ENCODE data around the gene FHIT. TPM values are rescaled to one million over a fixed set of nuclear protein-coding genes. Genes with fewer than 3 reads are reported as not detected.

Gene FHIT
- total RNA-seq, 1 donor from 2014 or later: 22.6 TPM

DNA sequence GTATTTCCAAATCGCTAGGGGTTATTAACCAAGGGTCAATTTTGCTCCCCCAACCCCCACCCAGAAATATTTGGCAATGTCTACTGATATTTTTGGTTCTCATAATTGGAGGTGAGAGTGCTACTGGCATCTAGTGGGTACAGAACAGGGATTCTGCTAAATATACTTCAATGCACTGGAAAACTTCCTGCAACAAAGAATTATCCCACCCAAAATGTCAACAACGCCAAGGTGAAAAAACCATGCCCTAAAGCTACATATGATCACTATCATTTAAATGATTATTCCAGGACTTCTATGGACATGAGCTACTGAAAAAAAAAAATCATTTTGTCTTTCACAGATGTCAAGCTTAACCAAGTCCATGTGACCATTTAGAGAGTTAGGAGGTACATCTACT is 867.9 kb downstream of the FHIT start:
- Mint-ChIP-seq H3K27me3 (ENCODE audit: insufficient read depth) (no peaks in the 10 kb centered on the region), H3K27ac (no peak overlapping the region), H3K4me3 (no peak overlapping the region), H3K36me3 (ENCODE audit: low read depth) (peaks cover 1% of the 10 kb centered on the region), H3K9me3 (no peaks in the 10 kb centered on the region), H3K4me1 (ENCODE audit: low read depth) (no peaks in the 10 kb centered on the region)
- no peak for DNase-seq (ENCODE audit: low spot score)
- intact Hi-C loops (cut with micrococcal nuclease): no loop called here

DNA sequence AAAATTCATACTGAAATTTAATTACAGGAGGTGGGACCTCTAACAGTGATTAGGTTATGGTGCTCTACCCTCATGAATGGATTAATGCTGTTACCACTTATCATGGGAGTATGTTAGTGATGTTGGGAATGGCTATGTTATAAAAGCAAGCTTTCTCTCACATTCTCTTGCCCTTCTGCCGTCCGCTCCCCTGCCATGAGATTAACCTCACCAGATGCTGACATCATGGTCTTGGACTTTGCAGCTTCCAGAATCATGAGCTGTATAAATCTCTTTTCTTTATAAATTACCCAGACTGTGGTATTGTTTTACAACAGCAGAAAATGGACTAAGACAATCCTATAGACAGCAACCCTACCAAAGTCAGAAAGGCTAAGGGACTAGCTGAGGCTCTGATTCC is 884.8 kb downstream of the FHIT start:
- peaks cover 27% of the 10 kb centered on the region for H3K4me1 Mint-ChIP-seq (ENCODE audit: low read depth)
- H3K4me3 Mint-ChIP-seq: no peak overlapping the region
- intact Hi-C loops (cut with micrococcal nuclease): loop anchor here (5.0 kb wide), 1 partner anchor 979 kb away; no protein-coding TSS in a partner anchor
- H3K36me3 Mint-ChIP-seq (ENCODE audit: low read depth): peaks cover 4% of the 10 kb centered on the region
- DNase-seq (ENCODE audit: low spot score): no peak
- no peak overlapping the region for H3K27ac Mint-ChIP-seq
- no peaks in the 10 kb centered on the region for H3K27me3 Mint-ChIP-seq (ENCODE audit: insufficient read depth)
- H3K9me3 Mint-ChIP-seq: peaks cover 12% of the 10 kb centered on the region

DNA sequence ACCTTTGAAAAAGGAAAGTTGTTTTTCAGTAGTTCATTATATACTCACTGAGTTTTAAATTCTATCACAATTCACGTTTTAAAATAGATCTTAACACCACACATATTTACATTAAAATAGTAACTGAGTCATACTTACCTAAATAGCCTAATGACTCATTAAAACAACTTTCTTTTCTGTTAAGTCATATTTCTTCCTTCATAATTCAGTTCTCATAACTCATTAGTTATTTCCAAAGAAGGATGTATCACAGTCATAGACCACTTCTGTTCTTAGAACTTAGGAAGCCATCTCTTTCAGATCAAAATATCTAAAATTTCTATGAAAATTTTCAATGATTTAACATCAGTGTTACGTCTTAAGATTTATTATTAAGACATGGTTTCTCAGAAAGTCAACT is 885.9 kb downstream of the FHIT start:
- intact Hi-C loops (cut with micrococcal nuclease): loop anchor here (1.0 to 5.0 kb wide), 5 partner anchors 173 to 978 kb away; partner anchors contain the start of gene FHIT
- H3K27ac Mint-ChIP-seq: peak overlapping the region; percentile 46
- H3K4me1 Mint-ChIP-seq (ENCODE audit: low read depth): peaks cover 27% of the 10 kb centered on the region
- H3K4me3 Mint-ChIP-seq: no peak overlapping the region
- H3K9me3 Mint-ChIP-seq: peaks cover 21% of the 10 kb centered on the region
- DNase-seq (ENCODE audit: low spot score): no peak
- no peaks in the 10 kb centered on the region for H3K27me3 Mint-ChIP-seq (ENCODE audit: insufficient read depth)
- H3K36me3 Mint-ChIP-seq (ENCODE audit: low read depth): peaks cover 6% of the 10 kb centered on the region

DNA sequence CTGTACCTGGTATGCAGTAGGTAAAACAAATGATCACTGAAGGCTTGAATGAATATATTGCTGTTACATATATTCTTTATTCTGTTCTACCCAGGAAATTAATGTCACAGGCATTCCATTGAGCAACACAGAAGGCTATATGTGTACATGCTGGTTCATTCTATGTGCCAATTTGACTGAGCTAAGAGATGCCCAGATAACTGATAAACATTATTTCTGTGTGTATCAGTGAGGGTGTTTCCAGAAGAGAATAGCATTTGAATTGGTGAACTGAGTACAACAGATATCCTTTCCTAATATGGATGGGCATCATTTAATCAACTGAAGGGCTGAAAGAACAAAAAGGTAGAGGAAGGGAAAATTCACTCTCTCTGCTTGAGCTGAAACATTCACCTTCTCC is 886.8 kb downstream of the FHIT start:
- no peak overlapping the region for H3K4me3 Mint-ChIP-seq
- H3K4me1 Mint-ChIP-seq (ENCODE audit: low read depth): peaks cover 27% of the 10 kb centered on the region
- no peaks in the 10 kb centered on the region for H3K27me3 Mint-ChIP-seq (ENCODE audit: insufficient read depth)
- H3K36me3 Mint-ChIP-seq (ENCODE audit: low read depth): peaks cover 6% of the 10 kb centered on the region
- DNase-seq (ENCODE audit: low spot score): no peak
- peaks cover 19% of the 10 kb centered on the region for H3K9me3 Mint-ChIP-seq
- H3K27ac Mint-ChIP-seq: no peak overlapping the region
- intact Hi-C loops (cut with micrococcal nuclease): no loop called here

DNA sequence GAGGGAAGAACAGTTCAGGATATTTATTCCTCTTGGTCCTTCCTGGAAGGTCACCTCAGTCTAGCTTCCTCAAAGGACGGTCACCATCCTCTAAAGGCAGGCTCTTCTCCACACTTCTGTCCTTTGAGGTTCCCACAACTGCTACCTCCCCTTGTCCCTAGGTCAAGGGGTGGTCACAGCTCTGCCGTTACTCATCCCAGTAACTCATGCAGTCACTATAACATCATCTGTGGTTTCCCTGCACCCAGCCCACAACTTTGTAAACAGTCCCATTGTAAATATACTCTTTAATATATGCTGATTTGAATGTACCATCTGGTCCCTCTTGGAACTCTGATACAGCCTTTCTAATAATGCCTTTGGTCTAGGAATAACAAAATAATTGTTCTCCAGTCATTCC is 887.4 kb downstream of the FHIT start:
- H3K27me3 Mint-ChIP-seq (ENCODE audit: insufficient read depth): no peaks in the 10 kb centered on the region

DNA sequence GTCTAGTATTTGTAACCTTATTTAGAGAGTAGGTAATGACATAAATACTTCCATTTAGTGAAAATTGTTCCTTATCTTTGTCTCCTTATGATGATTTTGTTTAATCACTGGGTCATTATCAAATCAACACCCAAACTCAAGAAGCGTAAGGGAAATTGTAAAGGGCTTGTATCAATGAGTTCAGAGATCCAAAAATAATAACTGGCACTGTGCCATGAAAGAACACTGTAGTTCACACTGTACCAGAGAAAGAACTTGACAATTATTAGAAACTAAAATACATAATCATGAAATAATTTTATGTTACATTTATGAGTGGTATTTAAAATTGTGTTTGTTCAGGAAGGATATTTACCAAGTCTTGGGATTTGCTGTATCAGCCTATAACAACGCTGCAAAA is 895.4 kb downstream of the FHIT start:
- Mint-ChIP-seq H3K36me3 (ENCODE audit: low read depth) (peaks cover 5% of the 10 kb centered on the region), H3K9me3 (peaks cover 8% of the 10 kb centered on the region), H3K4me1 (ENCODE audit: low read depth) (no peaks in the 10 kb centered on the region), H3K4me3 (no peak overlapping the region), H3K27ac (no peak overlapping the region), H3K27me3 (ENCODE audit: insufficient read depth) (no peaks in the 10 kb centered on the region)
- DNase-seq (ENCODE audit: low spot score): no peak
- intact Hi-C loops (cut with micrococcal nuclease): no loop called here

More for the DNA sequence above, 887.4 kb downstream of the FHIT start:
- peak overlapping the region; percentile 11 for H3K27ac Mint-ChIP-seq
- peaks cover 7% of the 10 kb centered on the region for H3K36me3 Mint-ChIP-seq (ENCODE audit: low read depth)
- DNase-seq (ENCODE audit: low spot score): no peak
- intact Hi-C loops (cut with micrococcal nuclease): no loop called here
- no peak overlapping the region for H3K4me3 Mint-ChIP-seq
- peaks cover 27% of the 10 kb centered on the region for H3K4me1 Mint-ChIP-seq (ENCODE audit: low read depth)
- H3K9me3 Mint-ChIP-seq: peaks cover 18% of the 10 kb centered on the region

DNA sequence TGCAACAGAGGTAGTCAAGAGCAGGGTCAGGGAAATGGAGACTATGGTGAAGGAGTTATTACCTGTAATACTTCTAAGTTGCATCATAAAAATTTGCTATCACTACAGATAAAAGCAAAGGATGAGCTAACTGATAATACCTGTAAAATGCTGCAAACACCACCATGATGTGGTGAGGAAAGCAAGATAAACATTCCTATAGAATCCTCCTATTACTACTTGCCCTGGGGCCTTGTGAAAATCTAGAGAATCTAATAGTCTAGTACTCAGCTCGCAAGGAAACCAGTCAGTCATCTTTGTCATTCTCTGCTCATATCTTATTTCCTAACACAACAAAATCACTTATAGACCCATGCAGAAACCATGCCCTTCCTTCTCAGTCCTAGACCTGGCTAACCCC is 899.8 kb downstream of the FHIT start:
- H3K27me3 Mint-ChIP-seq (ENCODE audit: insufficient read depth): no peaks in the 10 kb centered on the region
- no peak for DNase-seq (ENCODE audit: low spot score)
- H3K27ac Mint-ChIP-seq: no peak overlapping the region
- peaks cover 4% of the 10 kb centered on the region for H3K36me3 Mint-ChIP-seq (ENCODE audit: low read depth)
- no peak overlapping the region for H3K4me3 Mint-ChIP-seq
- intact Hi-C loops (cut with micrococcal nuclease): no loop called here
- H3K4me1 Mint-ChIP-seq (ENCODE audit: low read depth): no peaks in the 10 kb centered on the region
- H3K9me3 Mint-ChIP-seq: peaks cover 15% of the 10 kb centered on the region

DNA sequence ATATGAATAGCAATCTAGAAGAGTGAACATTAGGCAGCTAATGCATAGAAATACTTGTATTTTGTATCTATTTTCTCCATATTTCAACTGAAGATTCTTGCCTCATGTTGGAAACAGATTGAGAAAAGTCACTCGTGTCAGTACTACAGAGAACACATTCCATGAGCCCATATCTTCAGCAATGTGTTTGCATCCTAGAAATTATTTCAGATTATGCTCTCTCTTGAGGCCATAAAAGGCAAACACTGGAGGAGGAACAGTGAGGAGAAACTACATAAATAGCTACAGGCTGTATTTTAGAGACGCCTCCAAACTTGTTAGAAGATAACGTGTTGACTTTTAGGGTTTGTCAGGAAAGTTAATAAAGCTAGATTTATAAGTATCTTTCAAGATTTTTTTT is 906.9 kb downstream of the FHIT start:
- Mint-ChIP-seq H3K36me3 (ENCODE audit: low read depth) (peaks cover 7% of the 10 kb centered on the region), H3K9me3 (peaks cover 16% of the 10 kb centered on the region), H3K27ac (no peak overlapping the region), H3K27me3 (ENCODE audit: insufficient read depth) (no peaks in the 10 kb centered on the region), H3K4me3 (no peak overlapping the region), H3K4me1 (ENCODE audit: low read depth) (no peaks in the 10 kb centered on the region)
- no peak for DNase-seq (ENCODE audit: low spot score)
- intact Hi-C loops (cut with micrococcal nuclease): no loop called here

DNA sequence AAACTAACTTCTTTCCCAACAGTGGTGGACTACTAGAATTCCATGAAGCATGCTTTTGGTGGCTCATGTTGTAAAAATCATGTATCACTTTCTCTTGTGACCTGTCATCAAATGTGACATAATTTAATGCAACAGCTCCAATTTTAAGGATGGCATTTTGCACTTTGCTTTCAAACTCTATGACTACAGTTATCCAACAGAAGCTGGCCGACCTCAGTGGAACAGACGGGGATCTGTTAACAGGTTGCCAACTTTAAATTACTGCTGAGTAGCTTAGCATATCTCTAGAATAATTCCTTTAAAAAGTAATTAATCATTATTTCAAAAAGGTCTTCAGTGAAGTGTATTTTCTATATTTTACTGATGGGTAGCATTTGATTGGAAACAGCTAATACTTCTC is 907.4 kb downstream of the FHIT start:
- Mint-ChIP-seq H3K36me3 (ENCODE audit: low read depth) (peaks cover 7% of the 10 kb centered on the region), H3K27me3 (ENCODE audit: insufficient read depth) (no peaks in the 10 kb centered on the region), H3K9me3 (peaks cover 16% of the 10 kb centered on the region), H3K27ac (no peak overlapping the region), H3K4me1 (ENCODE audit: low read depth) (no peaks in the 10 kb centered on the region), H3K4me3 (no peak overlapping the region)
- intact Hi-C loops (cut with micrococcal nuclease): no loop called here
- DNase-seq (ENCODE audit: low spot score): no peak

DNA sequence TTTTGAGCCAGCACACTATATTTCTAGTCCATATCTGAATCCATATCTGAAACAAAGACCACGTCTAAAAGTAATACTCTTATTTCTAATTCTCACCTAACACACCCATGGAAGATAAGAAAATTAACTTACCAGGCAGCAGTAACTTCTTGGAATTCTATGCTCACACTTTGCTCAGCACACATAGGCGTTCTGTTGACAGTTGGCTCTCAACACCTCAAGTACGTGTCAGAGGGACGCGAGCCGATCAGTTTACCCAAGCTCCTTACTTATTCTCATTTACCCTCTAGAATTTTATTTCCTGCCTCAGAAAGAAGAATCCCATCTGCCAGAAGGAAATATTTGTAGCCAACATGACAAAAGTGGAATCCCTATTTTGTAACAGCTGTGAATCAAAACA is 911.9 kb downstream of the FHIT start:
- intact Hi-C loops (cut with micrococcal nuclease): no loop called here
- Mint-ChIP-seq H3K4me3 (no peak overlapping the region), H3K27ac (no peak overlapping the region), H3K36me3 (ENCODE audit: low read depth) (peaks cover 2% of the 10 kb centered on the region), H3K9me3 (peaks cover 17% of the 10 kb centered on the region), H3K27me3 (ENCODE audit: insufficient read depth) (no peaks in the 10 kb centered on the region), H3K4me1 (ENCODE audit: low read depth) (no peaks in the 10 kb centered on the region)
- DNase-seq (ENCODE audit: low spot score): no peak

DNA sequence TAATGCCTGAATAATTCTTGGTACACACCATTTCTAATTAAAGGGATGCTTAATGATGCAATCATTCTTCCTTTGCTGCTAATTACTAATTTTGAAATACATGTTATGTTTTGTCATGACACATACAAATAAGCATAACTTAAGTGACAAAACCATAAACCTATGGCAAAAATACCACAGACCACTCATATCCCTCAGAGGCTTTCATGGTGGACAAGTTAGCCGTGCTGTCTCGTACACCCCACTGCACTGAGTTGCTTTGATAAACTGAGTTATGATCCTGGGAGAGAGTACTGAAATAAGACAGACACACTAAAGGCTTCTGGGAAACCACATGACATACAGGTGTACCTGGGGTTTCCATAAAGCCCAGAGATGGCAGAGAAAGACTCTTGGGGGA is 913.8 kb downstream of the FHIT start:
- no peak overlapping the region for H3K4me3 Mint-ChIP-seq
- H3K27me3 Mint-ChIP-seq (ENCODE audit: insufficient read depth): no peaks in the 10 kb centered on the region
- no peak for DNase-seq (ENCODE audit: low spot score)
- H3K27ac Mint-ChIP-seq: no peak overlapping the region
- intact Hi-C loops (cut with micrococcal nuclease): no loop called here
- H3K36me3 Mint-ChIP-seq (ENCODE audit: low read depth): peaks cover 1% of the 10 kb centered on the region
- H3K4me1 Mint-ChIP-seq (ENCODE audit: low read depth): peaks cover 7% of the 10 kb centered on the region
- peaks cover 17% of the 10 kb centered on the region for H3K9me3 Mint-ChIP-seq

DNA sequence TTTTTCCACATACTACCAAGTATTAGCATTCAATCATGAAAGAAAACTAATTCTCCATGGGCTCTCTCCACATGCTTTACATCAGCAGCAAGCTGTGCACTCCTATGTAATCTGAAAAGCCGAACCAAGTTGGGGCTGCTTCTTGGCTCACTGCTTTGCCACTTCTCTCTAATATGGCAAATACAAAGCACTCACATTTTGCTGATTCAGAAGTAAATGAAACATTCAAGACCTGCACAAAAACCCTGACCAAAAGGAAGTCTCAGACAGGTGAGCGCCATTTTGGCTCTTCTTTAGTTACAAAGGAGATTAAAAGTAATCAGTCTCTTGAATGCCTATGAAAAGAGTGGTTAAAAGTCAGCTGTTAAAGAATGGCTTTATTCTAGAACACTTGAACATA is 915.2 kb downstream of the FHIT start:
- no peak overlapping the region for H3K27ac Mint-ChIP-seq

DNA sequence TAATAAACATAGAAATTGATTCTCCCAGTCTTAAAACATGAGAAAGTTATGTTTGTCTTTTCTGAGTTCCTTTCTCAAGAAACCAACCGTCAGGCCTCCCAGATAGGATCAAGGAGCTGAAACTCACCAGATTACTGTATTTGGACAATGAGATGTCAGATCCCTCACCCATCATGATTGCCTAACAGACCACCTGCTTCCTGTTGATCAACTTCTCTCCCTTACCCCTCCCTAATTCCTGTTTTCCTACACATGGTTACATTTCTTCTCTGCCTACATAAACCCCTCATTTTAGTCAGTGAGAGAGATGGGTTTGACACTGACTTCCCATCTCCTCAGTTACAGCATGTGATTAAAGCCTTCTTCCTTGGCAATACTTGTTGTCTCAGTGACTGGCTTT is 917.5 kb downstream of the FHIT start:
- Mint-ChIP-seq H3K27me3 (ENCODE audit: insufficient read depth) (peaks cover 3% of the 10 kb centered on the region), H3K4me1 (ENCODE audit: low read depth) (peaks cover 7% of the 10 kb centered on the region), H3K36me3 (ENCODE audit: low read depth) (peaks cover 1% of the 10 kb centered on the region), H3K9me3 (peaks cover 22% of the 10 kb centered on the region), H3K4me3 (no peak overlapping the region), H3K27ac (no peak overlapping the region)
- no peak for DNase-seq (ENCODE audit: low spot score)
- intact Hi-C loops (cut with micrococcal nuclease): no loop called here

More for the DNA sequence above, 915.2 kb downstream of the FHIT start:
- Mint-ChIP-seq H3K4me3 (no peak overlapping the region), H3K36me3 (ENCODE audit: low read depth) (peaks cover 1% of the 10 kb centered on the region), H3K4me1 (ENCODE audit: low read depth) (peaks cover 7% of the 10 kb centered on the region), H3K27me3 (ENCODE audit: insufficient read depth) (no peaks in the 10 kb centered on the region), H3K9me3 (peaks cover 16% of the 10 kb centered on the region)
- intact Hi-C loops (cut with micrococcal nuclease): no loop called here
- DNase-seq (ENCODE audit: low spot score): no peak

DNA sequence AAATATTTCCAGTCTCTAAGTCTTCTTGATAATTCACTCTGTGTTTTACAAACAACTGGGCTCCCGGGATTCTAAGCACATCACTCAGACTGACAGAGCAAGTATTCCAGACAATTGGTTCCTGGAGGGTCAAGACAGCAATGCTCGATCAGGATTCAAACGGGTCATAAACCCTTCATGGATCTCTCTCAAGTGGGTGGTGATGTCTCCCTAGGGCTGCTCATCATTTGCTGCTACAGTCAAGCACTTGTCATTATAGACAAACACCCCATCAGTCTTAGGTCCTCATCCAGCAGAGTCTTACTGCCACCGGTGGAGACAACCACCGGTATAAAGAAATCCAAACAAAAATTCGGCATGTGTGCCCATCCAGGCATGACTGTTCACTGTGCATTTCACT is 921.1 kb downstream of the FHIT start:
- Mint-ChIP-seq H3K27me3 (ENCODE audit: insufficient read depth) (peaks cover 3% of the 10 kb centered on the region), H3K9me3 (peaks cover 15% of the 10 kb centered on the region), H3K27ac (no peak overlapping the region), H3K4me3 (no peak overlapping the region), H3K36me3 (ENCODE audit: low read depth) (peaks cover 1% of the 10 kb centered on the region), H3K4me1 (ENCODE audit: low read depth) (peaks cover 7% of the 10 kb centered on the region)
- no peak for DNase-seq (ENCODE audit: low spot score)
- intact Hi-C loops (cut with micrococcal nuclease): no loop called here
